Activated naive CD4-positive, alpha-beta T cell treated with anti-CD3 and anti-CD28 coated beads, Interleukin-2, amount 50 U/mL, for 72 hours (primary cell): ENCODE measurements around the gene TBC1D22A. TPM values are rescaled to one million over a fixed set of nuclear protein-coding genes. Genes with fewer than 3 reads are reported as not detected.

ENCODE experiments used
- ATAC-seq, 2 donors: fragments of 150-1000 bp; cut with Tn5 transposase; 2 replicates each; pipeline ENCODE4 v1.10.0; 2021; ENCODE audit warnings: mild to moderate bottlenecking in 2 of 2, moderate library complexity in 2 of 2
- DNase-seq, 2 donors: peaks; one replicate each; pipeline ENCODE4 v3.0.0; 2021 to 2022; ENCODE audit warnings: low spot score in 2 of 2
- H3K27ac Mint-ChIP-seq, 2 donors: one replicate each; pipeline ENCODE4 v1.8.0; 2022; ENCODE audit warnings: mild to moderate bottlenecking in 2 of 2, mixed read lengths in 2 of 2
- H3K36me3 Mint-ChIP-seq, 2 donors: one replicate each; pipeline ENCODE4 v1.8.0; 2022; ENCODE audit warnings: mixed read lengths in 2 of 2
- H3K9me3 Mint-ChIP-seq, 2 donors: one replicate each; pipeline ENCODE4 v1.8.0; 2022; ENCODE audit warnings: mixed read lengths in 2 of 2
- total RNA-seq, 2 donors: library from RNA; stranded (reverse); gene quantifications; one replicate each; pipeline ENCODE4 v1.2.3, GENCODE V29; 2022

The TBC1D22A gene
- total RNA-seq, 2 donors from 2014 or later: 17.8 to 50.8 TPM

GRCh38 chr22:46875089-46875488 lies 112.6 kb downstream of the TBC1D22A start:
- Mint-ChIP-seq H3K36me3 (peaks cover 16 to 29% of the 10 kb centered on the region in 2 donors), H3K27ac (no peak overlapping the region), H3K9me3 (peaks cover 0 to 14% of the 10 kb centered on the region in 2 donors)
- no peak for DNase-seq
- ATAC-seq: no peak

GRCh38 chr22:46876357-46876934 lies 114.0 kb downstream of the TBC1D22A start:
- DNase-seq: no peak
- no peak for ATAC-seq
- Mint-ChIP-seq H3K9me3 (peaks cover 0 to 5% of the 10 kb centered on the region in 2 donors), H3K27ac (no peak overlapping the region), H3K36me3 (peaks cover 3 to 15% of the 10 kb centered on the region in 2 donors)

GRCh38 chr22:46878191-46878948 lies 115.9 kb downstream of the TBC1D22A start:
- Mint-ChIP-seq H3K36me3 (no peaks in the 10 kb centered on the region), H3K9me3 (no peaks in the 10 kb centered on the region), H3K27ac (peak overlapping the region in 1 of 2 donors; percentile 76)
- no peak for ATAC-seq
- DNase-seq: no peak

- DNase-seq (no peak), ATAC-seq (no peak)
- Mint-ChIP-seq H3K9me3 (no peaks in the 10 kb centered on the region), H3K36me3 (no peaks in the 10 kb centered on the region), H3K27ac (peak overlapping the region in 1 of 2 donors; percentile 76)
These were observed 116.6 kb downstream of the TBC1D22A start for GRCh38 chr22:46879083-46879482.

- Mint-ChIP-seq H3K9me3 (no peaks in the 10 kb centered on the region), H3K36me3 (no peaks in the 10 kb centered on the region), H3K27ac (no peak overlapping the region)
- no peak for DNase-seq
- ATAC-seq: peak; percentile 46 to 52
These were observed 119.1 kb downstream of the TBC1D22A start for GRCh38 chr22:46881373-46882118.

GRCh38 chr22:46883092-46883910 lies 120.9 kb downstream of the TBC1D22A start:
- no peak overlapping the region for H3K27ac Mint-ChIP-seq
- H3K9me3 Mint-ChIP-seq: no peaks in the 10 kb centered on the region
- no peak for DNase-seq
- ATAC-seq: no peak
- no peaks in the 10 kb centered on the region for H3K36me3 Mint-ChIP-seq

- DNase-seq (no peak), ATAC-seq (no peak)
- H3K27ac Mint-ChIP-seq: no peak overlapping the region
- no peaks in the 10 kb centered on the region for H3K36me3 Mint-ChIP-seq
- H3K9me3 Mint-ChIP-seq: no peaks in the 10 kb centered on the region
These were observed 121.9 kb downstream of the TBC1D22A start for GRCh38 chr22:46884365-46884764.

- no peaks in the 10 kb centered on the region for H3K36me3 Mint-ChIP-seq
- ATAC-seq (no peak), DNase-seq (no peak)
- H3K27ac Mint-ChIP-seq: no peak overlapping the region
- H3K9me3 Mint-ChIP-seq: no peaks in the 10 kb centered on the region
These were observed 125.5 kb downstream of the TBC1D22A start for GRCh38 chr22:46887978-46888377.

- no peaks in the 10 kb centered on the region for H3K9me3 Mint-ChIP-seq
- no peak for DNase-seq
- peaks cover 0 to 7% of the 10 kb centered on the region in 2 donors for H3K36me3 Mint-ChIP-seq
- no peak for ATAC-seq
- H3K27ac Mint-ChIP-seq: no peak overlapping the region
These were observed 128.4 kb downstream of the TBC1D22A start for GRCh38 chr22:46890819-46891218.

GRCh38 chr22:46891382-46891951 lies 129.0 kb downstream of the TBC1D22A start:
- Mint-ChIP-seq H3K9me3 (no peaks in the 10 kb centered on the region), H3K36me3 (peaks cover 4 to 13% of the 10 kb centered on the region in 2 donors), H3K27ac (no peak overlapping the region)
- DNase-seq (no peak), ATAC-seq (no peak)

GRCh38 chr22:46892866-46893265 lies 130.4 kb downstream of the TBC1D22A start:
- DNase-seq: no peak
- peaks cover 10 to 18% of the 10 kb centered on the region in 2 donors for H3K36me3 Mint-ChIP-seq
- ATAC-seq: no peak
- H3K27ac Mint-ChIP-seq: peak overlapping the region in 1 of 2 donors; percentile 25
- no peaks in the 10 kb centered on the region for H3K9me3 Mint-ChIP-seq

- H3K9me3 Mint-ChIP-seq: no peaks in the 10 kb centered on the region
- peaks cover 15 to 18% of the 10 kb centered on the region in 2 donors for H3K36me3 Mint-ChIP-seq
- H3K27ac Mint-ChIP-seq: peak overlapping the region in 1 of 2 donors; percentile 29
- ATAC-seq: no peak
- no peak for DNase-seq
These were observed 131.0 kb downstream of the TBC1D22A start for GRCh38 chr22:46893281-46894020.

- H3K27ac Mint-ChIP-seq: peak overlapping the region in 1 of 2 donors; percentile 29
- ATAC-seq (no peak), DNase-seq (no peak)
- no peaks in the 10 kb centered on the region for H3K9me3 Mint-ChIP-seq
- peaks cover 18 to 19% of the 10 kb centered on the region in 2 donors for H3K36me3 Mint-ChIP-seq
These were observed 131.7 kb downstream of the TBC1D22A start for GRCh38 chr22:46894081-46894671.

- Mint-ChIP-seq H3K27ac (no peak overlapping the region), H3K36me3 (peaks cover 18 to 19% of the 10 kb centered on the region in 2 donors), H3K9me3 (no peaks in the 10 kb centered on the region)
- ATAC-seq: no peak
- DNase-seq: no peak
These were observed 132.6 kb downstream of the TBC1D22A start for GRCh38 chr22:46894851-46895640.

GRCh38 chr22:46895753-46896152 lies 133.3 kb downstream of the TBC1D22A start:
- ATAC-seq (no peak), DNase-seq (no peak)
- Mint-ChIP-seq H3K36me3 (peaks cover 18 to 19% of the 10 kb centered on the region in 2 donors), H3K27ac (peak overlapping the region in 1 of 2 donors; percentile 40), H3K9me3 (no peaks in the 10 kb centered on the region)
